Chondrocyte (in vitro differentiated cells): ENCODE results near the gene RFWD3. TPM values are rescaled to one million over a fixed set of nuclear protein-coding genes. Genes with fewer than 3 reads are reported as not detected.

Experiments used
- DNase-seq: peaks from one replicate; pipeline ENCODE4 v3.0.0; 2021; ENCODE audit warnings: mixed read lengths, low spot score
- H3K27ac Mint-ChIP-seq: one replicate; pipeline ENCODE4 v1.8.0; 2021; ENCODE audit warnings: mild to moderate bottlenecking, moderate library complexity, mixed read lengths; ENCODE audit not compliant: unreplicated experiment
- H3K27me3 Mint-ChIP-seq: 2 replicates; pipeline ENCODE4 v1.8.0; 2021; ENCODE audit warnings: low read depth, mixed read lengths
- H3K36me3 Mint-ChIP-seq: 2 replicates; pipeline ENCODE4 v1.8.0; 2021; ENCODE audit warnings: low read depth, mixed read lengths
- H3K4me1 Mint-ChIP-seq: 2 replicates; pipeline ENCODE4 v1.8.0; 2021; ENCODE audit warnings: low read depth, mild to moderate bottlenecking, mixed read lengths
- H3K4me3 Mint-ChIP-seq: one replicate; pipeline ENCODE4 v1.8.0; 2021; ENCODE audit warnings: mild to moderate bottlenecking, moderate library complexity, mixed read lengths; ENCODE audit not compliant: unreplicated experiment
- H3K9me3 Mint-ChIP-seq: 2 replicates; pipeline ENCODE4 v1.8.0; 2021; ENCODE audit warnings: low read depth, mixed read lengths
- total RNA-seq: library from RNA; stranded (reverse); gene quantifications from 3 replicates; pipeline ENCODE4 v1.2.1, GENCODE V29; 2021
- TF ChIP-seq, protein P1 (sequence below): fragments of 200-600 bp; sonication (generic); IDR thresholded peaks from 2 replicates; pipeline ENCODE4 v1.5.0; 2021; ENCODE audit warnings: antibody characterized with exemption, mild to moderate bottlenecking, moderate library complexity

Gene RFWD3
- total RNA-seq, 1 donor from 2014 or later, result 23.2 TPM

DNA sequence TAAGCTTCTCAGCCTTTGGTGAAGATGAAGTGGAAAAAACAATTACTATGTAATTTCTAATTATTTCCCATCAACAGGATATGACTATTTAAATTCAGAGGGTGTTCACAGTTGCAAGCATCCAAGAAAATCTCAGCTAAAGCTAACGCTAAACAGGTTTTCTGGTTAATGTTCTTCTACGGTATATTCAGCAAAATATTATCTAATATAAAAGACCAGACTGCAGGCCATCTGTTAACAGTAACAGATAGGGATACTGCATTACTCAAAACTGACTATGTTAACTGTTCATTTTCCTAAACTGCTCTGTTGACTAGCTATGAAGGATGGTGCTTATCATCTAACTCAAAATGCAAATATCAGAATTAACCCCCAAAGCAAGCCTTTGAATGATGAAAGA lies 92.5 kb downstream of the RFWD3 start:
- Mint-ChIP-seq H3K36me3 (no peaks in the 10 kb centered on the region), H3K9me3 (no peaks in the 10 kb centered on the region), H3K4me3 (no peak overlapping the region), H3K27ac (no peak overlapping the region), H3K27me3 (no peaks in the 10 kb centered on the region), H3K4me1 (peaks cover 51% of the 10 kb centered on the region)
- TF ChIP-seq, protein P1, sequence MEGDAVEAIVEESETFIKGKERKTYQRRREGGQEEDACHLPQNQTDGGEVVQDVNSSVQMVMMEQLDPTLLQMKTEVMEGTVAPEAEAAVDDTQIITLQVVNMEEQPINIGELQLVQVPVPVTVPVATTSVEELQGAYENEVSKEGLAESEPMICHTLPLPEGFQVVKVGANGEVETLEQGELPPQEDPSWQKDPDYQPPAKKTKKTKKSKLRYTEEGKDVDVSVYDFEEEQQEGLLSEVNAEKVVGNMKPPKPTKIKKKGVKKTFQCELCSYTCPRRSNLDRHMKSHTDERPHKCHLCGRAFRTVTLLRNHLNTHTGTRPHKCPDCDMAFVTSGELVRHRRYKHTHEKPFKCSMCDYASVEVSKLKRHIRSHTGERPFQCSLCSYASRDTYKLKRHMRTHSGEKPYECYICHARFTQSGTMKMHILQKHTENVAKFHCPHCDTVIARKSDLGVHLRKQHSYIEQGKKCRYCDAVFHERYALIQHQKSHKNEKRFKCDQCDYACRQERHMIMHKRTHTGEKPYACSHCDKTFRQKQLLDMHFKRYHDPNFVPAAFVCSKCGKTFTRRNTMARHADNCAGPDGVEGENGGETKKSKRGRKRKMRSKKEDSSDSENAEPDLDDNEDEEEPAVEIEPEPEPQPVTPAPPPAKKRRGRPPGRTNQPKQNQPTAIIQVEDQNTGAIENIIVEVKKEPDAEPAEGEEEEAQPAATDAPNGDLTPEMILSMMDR, result no peak
- no peak for DNase-seq

DNA sequence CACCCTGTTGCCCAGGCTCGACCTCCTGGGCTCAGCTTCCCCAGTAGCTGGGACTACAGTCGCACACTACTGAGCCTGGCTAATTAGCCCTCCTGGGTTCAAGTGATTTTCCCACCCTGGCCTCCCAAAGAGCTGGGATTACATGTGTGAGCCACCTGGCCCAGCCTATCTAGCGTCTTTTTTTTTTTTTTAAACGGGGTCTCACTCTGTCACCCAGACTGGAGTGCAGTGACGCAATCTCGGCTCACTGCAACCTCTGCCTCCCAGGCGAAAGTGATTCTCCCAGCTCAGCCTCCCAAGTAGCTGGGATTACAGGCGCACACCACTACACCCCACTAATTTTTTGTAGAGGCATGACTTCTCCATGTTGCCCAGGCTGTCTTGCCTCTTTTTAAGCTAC lies 93.1 kb downstream of the RFWD3 start:
- Mint-ChIP-seq H3K36me3 (no peaks in the 10 kb centered on the region), H3K27me3 (no peaks in the 10 kb centered on the region), H3K9me3 (no peaks in the 10 kb centered on the region), H3K27ac (no peak overlapping the region), H3K4me1 (peaks cover 51% of the 10 kb centered on the region), H3K4me3 (no peak overlapping the region)
- TF ChIP-seq, protein P1, result no peak
- DNase-seq, result no peak

Other genes starting within 250 kb of the RFWD3 start
- 1.6 to 4.5 TPM (median 3.5 TPM) in 3 replicates for gene CLEC18B, start 245.4 kb downstream of the RFWD3 start, total RNA-seq
- 241 to 277 TPM (median 276 TPM) in 3 replicates for gene GLG1, start 59.8 kb downstream of the RFWD3 start, total RNA-seq
- 2.7 to 3.4 TPM in 2 of 3 replicates, not detected in the other for gene MLKL, start 34.0 kb upstream of the RFWD3 start, total RNA-seq
- gene FA2H, start 107.9 kb upstream of the RFWD3 start, total RNA-seq, result not detected in 3 replicates